ENCODE measurements around the gene FMNL2. TPM values are rescaled to one million over a fixed set of nuclear protein-coding genes. Genes with fewer than 3 reads are reported as not detected.

Gene FMNL2
- polyA plus RNA-seq (2013, experiment 1 of 2), result 15.4 TPM
- polyA plus RNA-seq (2013, experiment 2 of 2), result 15.7 TPM

GRCh38 chr2:152335016-152335725 lies at the start of gene FMNL2:
FMNL2 (plus strand) TSS chr2:152335174.
- peak; percentile 78 for DNase-seq
- Histone ChIP-seq H2BK12ac (ENCODE audit: low read length in 2 of 2) (peak within 1 kb of the TSS; percentile 32 to 78), H3K27me3 (ENCODE audit: control insufficient read depth in 1 of 2, insufficient read depth in 1 of 2, low read length in 2 of 2) (no peaks in the 10 kb centered on the region), H4K91ac (ENCODE audit: low read length) (peak within 1 kb of the TSS; percentile 78), H4K8ac (ENCODE audit: low read length) (peak within 1 kb of the TSS; percentile 79), H3K4ac (ENCODE audit: low read depth in 1 of 2, low read length in 2 of 2) (peak within 1 kb of the TSS; percentile 70 to 96), H3K36me3 (ENCODE audit: control insufficient read depth in 1 of 2, insufficient read depth in 2 of 2, low read depth in 1 of 2, low read length in 2 of 2) (no peaks in the 10 kb centered on the region), H3K4me1 (ENCODE audit: control insufficient read depth, insufficient read depth, low read depth, low read length) (peaks cover 4% of the 10 kb centered on the region), H3K79me1 (replicated peaks; ENCODE audit: low read length, poor library complexity, severe bottlenecking) (peaks cover 2% of the 10 kb centered on the region), H3K18ac (ENCODE audit: low read depth in 1 of 2, low read length in 2 of 2) (peak within 1 kb of the TSS; percentile 87 to 96), H3K9ac (ENCODE audit: low read length) (peak within 1 kb of the TSS; percentile 95), H2BK5ac (ENCODE audit: low read depth, low read length, poor library complexity, severe bottlenecking) (peak within 1 kb of the TSS; percentile 75), H2BK15ac (ENCODE audit: low read depth, poor library complexity, severe bottlenecking) (peak within 1 kb of the TSS; percentile 81), H3K14ac (ENCODE audit: low read length in 2 of 2) (peak within 1 kb of the TSS; percentile 79 to 98), H2AK5ac (ENCODE audit: low read length, severe bottlenecking) (no peak within 1 kb of the TSS), H3K23ac (ENCODE audit: low read length in 2 of 2) (peak within 1 kb of the TSS; percentile 85 to 96), H3K4me3 (ENCODE audit: insufficient read depth in 1 of 2, low read depth in 1 of 2, low read length in 2 of 2) (peak within 1 kb of the TSS; percentile 94 to 99), H3K9me3 (ENCODE audit: control insufficient read depth, low read length) (no peaks in the 10 kb centered on the region), H3K27ac (ENCODE audit: low read length, poor library complexity, severe bottlenecking) (no peak within 1 kb of the TSS), H3K4me2 (ENCODE audit: low read length, poor library complexity, severe bottlenecking) (peak within 1 kb of the TSS; percentile 60), H2BK120ac (ENCODE audit: low read depth, low read length) (peak within 1 kb of the TSS; percentile 83), H2AFZ (ENCODE audit: low read depth, low read length) (peak within 1 kb of the TSS; percentile 93)
- WGBS, result 2% methylated on average over 61 of the region's 85 CpGs

GRCh38 chr2:152292991-152293390 lies 42.0 kb upstream of the FMNL2 start:
- Histone ChIP-seq H3K14ac (ENCODE audit: low read length in 2 of 2) (no peak overlapping the region), H3K9me3 (ENCODE audit: control insufficient read depth, low read length) (no peaks in the 10 kb centered on the region), H3K4me1 (ENCODE audit: control insufficient read depth, insufficient read depth, low read depth, low read length) (no peaks in the 10 kb centered on the region), H2BK12ac (ENCODE audit: low read length in 2 of 2) (no peak overlapping the region), H3K18ac (ENCODE audit: low read depth in 1 of 2, low read length in 2 of 2) (no peak overlapping the region), H2AFZ (ENCODE audit: low read depth, low read length) (no peak overlapping the region), H3K4me2 (ENCODE audit: low read length, poor library complexity, severe bottlenecking) (no peak overlapping the region), H3K27me3 (ENCODE audit: control insufficient read depth in 1 of 2, insufficient read depth in 1 of 2, low read length in 2 of 2) (no peaks in the 10 kb centered on the region), H2BK5ac (ENCODE audit: low read depth, low read length, poor library complexity, severe bottlenecking) (no peak overlapping the region), H2BK15ac (ENCODE audit: low read depth, poor library complexity, severe bottlenecking) (no peak overlapping the region), H3K4ac (ENCODE audit: low read depth in 1 of 2, low read length in 2 of 2) (no peak overlapping the region), H3K36me3 (ENCODE audit: control insufficient read depth in 1 of 2, insufficient read depth in 2 of 2, low read depth in 1 of 2, low read length in 2 of 2) (no peaks in the 10 kb centered on the region), H4K91ac (ENCODE audit: low read length) (no peak overlapping the region), H2BK120ac (ENCODE audit: low read depth, low read length) (no peak overlapping the region), H3K79me1 (replicated peaks; ENCODE audit: low read length, poor library complexity, severe bottlenecking) (no peaks in the 10 kb centered on the region), H3K23ac (ENCODE audit: low read length in 2 of 2) (no peak overlapping the region), H4K8ac (ENCODE audit: low read length) (no peak overlapping the region), H2AK5ac (ENCODE audit: low read length, severe bottlenecking) (no peak overlapping the region), H3K27ac (ENCODE audit: low read length, poor library complexity, severe bottlenecking) (no peak overlapping the region), H3K4me3 (ENCODE audit: insufficient read depth in 1 of 2, low read depth in 1 of 2, low read length in 2 of 2) (no peak overlapping the region), H3K9ac (ENCODE audit: low read length) (no peak overlapping the region)
- no peak for DNase-seq

GRCh38 chr2:152297715-152298114 lies 37.3 kb upstream of the FMNL2 start:
- H3K18ac ChIP-seq (ENCODE audit: low read depth in 1 of 2, low read length in 2 of 2), result no peak overlapping the region
- no peak overlapping the region for H2BK120ac ChIP-seq (ENCODE audit: low read depth, low read length)
- no peak overlapping the region for H3K4me2 ChIP-seq (ENCODE audit: low read length, poor library complexity, severe bottlenecking)

GRCh38 chr2:152298754-152299153 lies 36.2 kb upstream of the FMNL2 start:
- Histone ChIP-seq H3K23ac (ENCODE audit: low read length in 2 of 2) (no peak overlapping the region), H2AK5ac (ENCODE audit: low read length, severe bottlenecking) (no peak overlapping the region), H4K91ac (ENCODE audit: low read length) (no peak overlapping the region), H3K4me2 (ENCODE audit: low read length, poor library complexity, severe bottlenecking) (no peak overlapping the region), H2BK5ac (ENCODE audit: low read depth, low read length, poor library complexity, severe bottlenecking) (no peak overlapping the region), H3K36me3 (ENCODE audit: control insufficient read depth in 1 of 2, insufficient read depth in 2 of 2, low read depth in 1 of 2, low read length in 2 of 2) (no peaks in the 10 kb centered on the region), H3K9ac (ENCODE audit: low read length) (no peak overlapping the region), H2BK120ac (ENCODE audit: low read depth, low read length) (no peak overlapping the region), H3K79me1 (replicated peaks; ENCODE audit: low read length, poor library complexity, severe bottlenecking) (no peaks in the 10 kb centered on the region), H2AFZ (ENCODE audit: low read depth, low read length) (no peak overlapping the region), H3K4me3 (ENCODE audit: insufficient read depth in 1 of 2, low read depth in 1 of 2, low read length in 2 of 2) (no peak overlapping the region), H3K27me3 (ENCODE audit: control insufficient read depth in 1 of 2, insufficient read depth in 1 of 2, low read length in 2 of 2) (no peaks in the 10 kb centered on the region), H3K18ac (ENCODE audit: low read depth in 1 of 2, low read length in 2 of 2) (no peak overlapping the region), H3K4me1 (ENCODE audit: control insufficient read depth, insufficient read depth, low read depth, low read length) (no peaks in the 10 kb centered on the region), H3K27ac (ENCODE audit: low read length, poor library complexity, severe bottlenecking) (no peak overlapping the region), H2BK12ac (ENCODE audit: low read length in 2 of 2) (no peak overlapping the region), H3K9me3 (ENCODE audit: control insufficient read depth, low read length) (no peaks in the 10 kb centered on the region), H4K8ac (ENCODE audit: low read length) (no peak overlapping the region), H3K14ac (ENCODE audit: low read length in 2 of 2) (no peak overlapping the region), H3K4ac (ENCODE audit: low read depth in 1 of 2, low read length in 2 of 2) (no peak overlapping the region), H2BK15ac (ENCODE audit: low read depth, poor library complexity, severe bottlenecking) (no peak overlapping the region)
- DNase-seq, result no peak
- WGBS, result 80% methylated on average over 1 of the region's 1 CpG

More at GRCh38 chr2:152297715-152298114, 37.3 kb upstream of the FMNL2 start:
- Histone ChIP-seq H3K36me3 (ENCODE audit: control insufficient read depth in 1 of 2, insufficient read depth in 2 of 2, low read depth in 1 of 2, low read length in 2 of 2) (no peaks in the 10 kb centered on the region), H3K4me3 (ENCODE audit: insufficient read depth in 1 of 2, low read depth in 1 of 2, low read length in 2 of 2) (no peak overlapping the region), H4K8ac (ENCODE audit: low read length) (no peak overlapping the region), H3K27me3 (ENCODE audit: control insufficient read depth in 1 of 2, insufficient read depth in 1 of 2, low read length in 2 of 2) (no peaks in the 10 kb centered on the region), H3K9me3 (ENCODE audit: control insufficient read depth, low read length) (no peaks in the 10 kb centered on the region), H2AK5ac (ENCODE audit: low read length, severe bottlenecking) (no peak overlapping the region), H3K4ac (ENCODE audit: low read depth in 1 of 2, low read length in 2 of 2) (no peak overlapping the region), H2BK12ac (ENCODE audit: low read length in 2 of 2) (no peak overlapping the region), H3K79me1 (replicated peaks; ENCODE audit: low read length, poor library complexity, severe bottlenecking) (no peaks in the 10 kb centered on the region), H4K91ac (ENCODE audit: low read length) (no peak overlapping the region), H3K27ac (ENCODE audit: low read length, poor library complexity, severe bottlenecking) (no peak overlapping the region), H3K23ac (ENCODE audit: low read length in 2 of 2) (no peak overlapping the region), H2BK5ac (ENCODE audit: low read depth, low read length, poor library complexity, severe bottlenecking) (no peak overlapping the region), H2AFZ (ENCODE audit: low read depth, low read length) (no peak overlapping the region), H3K9ac (ENCODE audit: low read length) (no peak overlapping the region), H3K14ac (ENCODE audit: low read length in 2 of 2) (no peak overlapping the region), H3K4me1 (ENCODE audit: control insufficient read depth, insufficient read depth, low read depth, low read length) (no peaks in the 10 kb centered on the region), H2BK15ac (ENCODE audit: low read depth, poor library complexity, severe bottlenecking) (no peak overlapping the region)
- 93% methylated on average over 2 of the region's 2 CpGs for WGBS
- DNase-seq, result no peak

All from mesenchymal stem cell (in vitro differentiated cells and primary cell).